Fibroblast of pulmonary artery (primary cell): ENCODE results near the gene MYO1D.

Experiments
- DNase-seq: peaks from one replicate; pipeline ENCODE4 v3.0.0-alpha.2; 2010; ENCODE audit warnings: low read depth
- H3K4me3 ChIP-seq: replicated peaks from 2 replicates; pipeline ENCODE4 v1.5.1; 2011; ENCODE audit warnings: low read depth, mild to moderate bottlenecking, control low read depth, low read length, moderate library complexity
- CTCF ChIP-seq: IDR thresholded peaks from 2 replicates; pipeline ENCODE4 v1.5.1; 2011; ENCODE audit warnings: mild to moderate bottlenecking, control low read depth, low read length, inconsistent platforms; ENCODE audit errors: missing control alignments

The MYO1D gene

DNA sequence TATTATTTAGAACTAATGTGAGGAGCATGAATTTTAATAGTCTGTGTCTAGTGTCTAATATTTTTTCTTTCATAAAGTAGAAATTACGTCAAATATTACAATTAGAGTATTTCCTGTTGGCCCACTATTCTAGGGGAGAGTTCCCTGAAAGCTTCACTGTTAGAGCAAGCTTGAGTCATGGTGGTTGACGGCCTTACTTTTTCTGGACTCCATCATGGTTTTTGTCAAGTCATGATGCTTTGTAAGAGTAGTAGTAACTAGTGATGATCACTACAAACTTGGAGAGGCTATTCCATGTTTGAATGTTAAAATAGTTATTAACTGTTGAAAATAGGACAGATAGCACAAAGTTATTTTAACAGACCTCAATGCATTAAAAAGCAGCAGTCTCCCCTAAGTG is 431.0 kb downstream of the MYO1D start:
- peak overlapping the region; percentile 90 for H3K4me3 ChIP-seq
- peak; percentile 40 for DNase-seq
- TF ChIP-seq CTCF = no peak

- no peak for TF ChIP-seq CTCF
- H3K4me3 ChIP-seq = peak overlapping the region; percentile 90
- no peak for DNase-seq
Measured at GRCh38 chr17:32445497-32445896, 431.4 kb downstream of the MYO1D start.

GRCh38 chr17:32445074-32445415 is 431.9 kb downstream of the MYO1D start:
- TF ChIP-seq CTCF = no peak
- peak overlapping the region; percentile 90 for H3K4me3 ChIP-seq
- DNase-seq = peak; percentile 57

DNA sequence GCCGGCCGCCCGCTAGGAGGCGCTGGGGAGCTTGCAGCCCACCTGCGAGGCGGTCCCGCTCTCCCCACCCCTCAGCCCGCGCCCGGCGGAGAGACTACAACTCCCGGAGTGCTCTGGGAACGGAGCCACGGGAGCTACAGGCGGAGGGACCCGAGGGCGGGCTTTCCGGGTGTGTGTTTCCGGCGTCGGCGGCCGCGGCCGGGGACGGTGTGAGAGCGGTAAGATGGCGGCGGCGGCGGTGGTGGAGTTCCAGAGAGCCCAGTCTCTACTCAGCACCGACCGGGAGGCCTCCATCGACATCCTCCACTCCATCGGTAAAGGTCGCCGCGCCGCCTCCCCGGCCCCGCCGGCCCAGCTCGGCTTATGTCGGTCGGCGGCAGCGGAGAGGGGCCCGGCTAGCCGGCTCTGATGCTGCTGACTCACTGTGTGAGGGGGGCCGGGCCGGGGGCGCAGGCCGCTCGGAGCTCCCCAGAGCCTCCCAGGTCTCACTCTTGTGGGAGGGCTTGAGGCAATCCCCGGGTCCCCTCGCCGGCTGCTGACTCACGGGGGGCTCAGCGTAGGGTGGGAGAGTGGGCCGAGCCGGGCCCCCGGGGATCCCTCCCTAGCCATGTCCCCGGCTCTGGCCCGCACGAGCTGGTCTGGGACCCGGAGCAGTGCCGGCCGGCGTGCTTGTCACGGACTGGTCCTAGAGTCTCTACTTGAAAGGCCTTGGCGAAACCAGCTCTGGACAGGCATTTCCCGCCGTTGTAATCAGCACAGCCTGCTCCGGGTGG is 432.4 kb downstream of the MYO1D start, which contains the start of gene PSMD11:
Gene PSMD11 (plus strand): TSS at position 210 of the 773 bp plus-strand sequence. CDS start 14 bp downstream, at position 224.
- peak; percentile 97 for DNase-seq
- peak within 1 kb of the TSS; percentile 90 for H3K4me3 ChIP-seq

DNA sequence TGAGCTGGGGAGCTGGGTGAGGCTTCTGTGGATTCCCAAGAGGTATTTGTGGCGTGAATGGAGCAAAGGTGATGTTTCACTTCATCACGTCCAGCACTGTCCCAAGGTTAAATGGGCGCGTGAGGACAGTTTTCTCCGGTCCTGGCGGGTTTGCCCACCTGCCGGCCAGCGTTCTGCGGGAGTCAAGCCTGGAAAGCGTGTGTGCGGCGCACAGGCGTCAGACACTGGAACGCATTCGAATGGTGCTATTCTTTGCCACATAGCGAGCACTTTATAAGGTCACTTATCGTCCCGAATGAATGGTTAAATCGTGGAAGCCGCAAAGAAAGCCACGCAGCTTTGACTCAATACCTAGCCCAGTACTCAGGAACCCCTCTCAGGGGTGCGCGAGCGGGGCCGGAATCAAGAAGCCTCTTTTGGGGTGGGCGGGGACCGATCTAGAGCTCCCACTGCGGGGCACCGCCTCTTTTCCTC is 433.1 kb downstream of the MYO1D start:
- no peak for TF ChIP-seq CTCF
- peak overlapping the region; percentile 90 for H3K4me3 ChIP-seq
- DNase-seq = no peak

More for the DNA sequence above, 432.4 kb downstream of the MYO1D start, which contains the start of gene PSMD11:
- peak; percentile 74 for TF ChIP-seq CTCF
